HG03520 (cell line): Measurements from ENCODE around the gene C19orf47.

Source experiments
- ATAC-seq: cut with Tn5 transposase; IDR thresholded peaks from one replicate; pipeline ENCODE4 v1.9.1; 2021; ENCODE audit warnings: mild to moderate bottlenecking, moderate library complexity; ENCODE audit not compliant: unreplicated experiment

C19orf47 gene, protein sequence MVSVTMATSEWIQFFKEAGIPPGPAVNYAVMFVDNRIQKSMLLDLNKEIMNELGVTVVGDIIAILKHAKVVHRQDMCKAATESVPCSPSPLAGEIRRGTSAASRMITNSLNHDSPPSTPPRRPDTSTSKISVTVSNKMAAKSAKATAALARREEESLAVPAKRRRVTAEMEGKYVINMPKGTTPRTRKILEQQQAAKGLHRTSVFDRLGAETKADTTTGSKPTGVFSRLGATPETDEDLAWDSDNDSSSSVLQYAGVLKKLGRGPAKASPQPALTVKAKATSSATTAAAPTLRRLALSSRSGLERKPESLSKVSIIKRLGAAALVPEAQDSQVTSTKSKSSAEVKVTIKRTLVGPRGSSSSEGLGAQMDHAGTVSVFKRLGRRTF

GRCh38 chr19:40348125-40348913 lies at the start of gene C19orf47, which contains the start of gene PLD3:
Gene C19orf47, minus strand, starts transcription at chr19:40348397. Its CDS starts 6,540 bp downstream, at chr19:40341857.
Gene PLD3, plus strand, starts transcription at chr19:40348695. Its CDS starts 17,789 bp downstream, at chr19:40366484.
- peak; percentile 87 for ATAC-seq

- ATAC-seq, result no peak
These were observed 49.3 kb upstream of the C19orf47 start for GRCh38 chr19:40397568-40397906.

- ATAC-seq, result no peak
These were observed 48.8 kb upstream of the C19orf47 start for GRCh38 chr19:40396886-40397567.

DNA sequence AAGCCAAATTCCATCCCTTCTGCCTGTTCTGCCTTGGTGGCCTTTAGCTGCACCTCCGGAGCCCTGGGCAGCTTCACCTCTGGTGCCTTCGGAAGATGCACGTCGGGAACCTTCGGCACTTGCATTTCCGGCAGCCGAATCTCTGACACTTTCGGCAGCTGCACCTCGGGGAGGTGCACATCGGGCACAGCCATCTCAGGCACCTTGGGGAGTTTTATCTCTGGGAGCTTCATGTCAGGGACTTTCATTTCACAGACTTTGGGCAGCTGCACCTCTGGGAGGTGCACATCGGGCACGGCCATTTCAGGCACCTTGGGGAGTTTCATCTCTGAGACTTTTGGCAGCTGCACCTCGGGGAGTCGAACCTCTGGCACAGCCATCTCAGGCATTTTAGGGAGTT lies 47.8 kb upstream of the C19orf47 start:
- ATAC-seq, result no peak

DNA sequence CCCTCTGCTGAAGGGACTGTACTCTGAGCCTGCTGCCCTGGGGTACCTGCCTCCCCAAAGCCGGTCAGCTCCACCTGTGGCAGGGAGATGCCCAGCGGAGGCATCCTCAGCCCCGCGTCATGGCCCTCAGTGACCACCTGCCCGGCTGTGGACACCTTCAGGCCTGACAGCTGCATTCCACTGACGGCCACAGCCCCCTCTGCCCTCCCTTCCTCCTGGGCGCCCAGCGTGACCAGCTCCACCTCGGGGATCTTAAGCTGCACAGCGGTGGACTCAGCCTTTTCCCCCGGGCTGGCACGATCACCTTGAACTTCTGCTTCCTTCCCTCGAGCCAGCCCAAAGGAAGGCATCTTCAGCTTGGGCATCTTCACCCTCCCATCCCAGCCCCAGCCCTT lies 46.6 kb upstream of the C19orf47 start:
- ATAC-seq, result no peak

DNA sequence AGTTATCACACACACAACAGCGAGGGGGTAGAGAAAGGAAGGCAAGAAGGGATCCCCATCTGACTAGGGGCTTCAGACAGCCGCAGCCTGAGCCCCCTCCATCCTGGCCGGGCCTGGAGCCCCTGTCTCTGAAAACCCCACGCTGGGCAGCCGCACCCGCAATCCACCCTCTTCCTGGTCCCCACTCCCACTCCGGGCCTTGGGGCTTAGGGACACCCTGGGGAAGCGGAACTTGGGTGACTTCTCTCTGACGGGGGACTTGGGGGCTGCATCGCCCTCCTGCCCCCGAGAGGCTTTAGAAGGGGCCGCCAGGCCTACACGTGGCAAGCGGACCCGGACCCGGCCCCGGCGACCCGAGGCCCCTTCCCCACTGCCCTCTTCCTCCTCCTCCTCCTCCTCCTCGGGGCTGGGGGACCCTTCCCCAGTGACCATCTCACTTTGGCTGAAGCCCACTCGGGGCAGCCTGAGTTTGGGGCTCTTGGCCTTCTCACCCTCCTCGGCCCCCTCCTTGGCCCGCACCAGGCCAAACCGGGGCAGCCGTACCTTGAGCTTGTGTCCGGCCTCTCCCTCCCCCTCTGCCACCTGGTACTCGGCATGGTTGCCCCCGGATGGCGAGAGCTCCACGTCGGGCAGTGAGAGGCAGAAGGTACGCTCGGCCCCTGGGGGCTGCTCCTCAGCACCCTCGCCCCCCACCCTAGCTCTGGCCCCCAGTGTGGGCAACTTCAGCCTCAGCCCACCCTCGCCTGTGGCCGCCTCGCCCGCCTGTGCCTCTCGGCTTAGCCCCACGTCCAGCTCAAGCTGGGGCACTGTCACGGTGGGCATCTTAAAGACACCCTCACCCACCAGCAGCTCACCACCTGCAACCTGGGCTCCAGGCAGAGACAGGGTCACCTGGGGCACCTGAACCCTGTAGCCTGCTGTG lies 46.0 kb upstream of the C19orf47 start:
- no peak for ATAC-seq

GRCh38 chr19:40392894-40393517 lies 44.8 kb upstream of the C19orf47 start:
- ATAC-seq, result no peak

DNA sequence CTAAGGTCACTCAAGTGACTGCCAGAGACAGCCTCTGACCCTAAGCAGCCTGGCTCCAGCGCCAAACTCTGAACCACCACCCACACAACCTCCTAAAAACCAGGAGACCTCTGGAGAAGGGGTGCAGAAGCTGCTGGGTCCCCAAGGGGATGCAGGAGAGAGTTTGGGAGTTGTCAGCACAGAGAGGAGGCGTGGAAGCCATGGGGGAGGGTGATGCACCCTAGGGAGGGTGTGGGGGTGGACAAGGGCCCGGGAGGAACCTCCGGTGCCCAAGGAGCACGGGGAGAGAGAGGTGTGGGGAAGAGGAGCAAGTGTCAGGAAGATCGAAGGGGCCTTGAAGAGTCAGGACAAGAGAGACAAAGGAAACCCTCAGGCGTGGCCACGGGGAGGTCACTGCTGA lies 43.9 kb upstream of the C19orf47 start:
- ATAC-seq, result no peak

- ATAC-seq, result no peak
These were observed 42.0 kb upstream of the C19orf47 start, which contains the start of gene HIPK4 for GRCh38 chr19:40390084-40390742. Gene HIPK4, minus strand, starts transcription at chr19:40390181. Its CDS starts 279 bp downstream, at chr19:40389902.

DNA sequence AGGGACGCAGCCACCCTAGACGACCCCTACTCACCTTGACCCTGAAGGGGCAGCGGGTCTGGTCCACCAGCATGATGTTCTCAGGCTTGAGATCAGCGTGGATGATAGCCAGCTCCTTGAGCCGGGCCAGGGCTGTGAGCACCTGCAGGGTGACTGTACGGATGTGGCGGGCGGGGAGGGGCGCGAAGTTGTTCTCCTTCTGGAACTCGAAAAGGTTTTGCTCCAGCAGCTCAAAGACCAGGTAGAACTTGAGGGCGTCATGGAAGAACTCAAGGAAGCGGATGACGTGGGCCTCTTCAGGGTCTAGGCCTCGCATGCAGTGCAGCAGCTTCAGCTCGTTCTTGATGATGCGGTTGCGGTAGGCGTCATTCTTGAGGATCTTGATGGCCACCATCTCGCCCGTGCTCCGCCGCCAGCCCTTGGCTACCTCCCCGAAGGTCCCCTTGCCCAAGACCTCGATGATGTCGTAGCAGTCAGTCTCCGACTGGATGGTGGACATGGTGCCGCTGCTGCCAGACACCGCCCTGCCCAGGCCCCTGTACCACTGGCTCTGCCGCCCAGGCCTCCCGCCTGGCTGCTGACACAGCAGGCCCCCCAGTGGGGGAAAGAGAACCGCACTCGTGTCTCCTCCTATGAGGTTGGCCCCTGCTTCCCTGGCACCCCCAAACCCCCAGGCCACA lies 41.3 kb upstream of the C19orf47 start:
- ATAC-seq, result no peak

- ATAC-seq, result no peak
These were observed 40.3 kb upstream of the C19orf47 start for GRCh38 chr19:40388481-40388880.

GRCh38 chr19:40387155-40387554 lies 39.0 kb upstream of the C19orf47 start:
- no peak for ATAC-seq

DNA sequence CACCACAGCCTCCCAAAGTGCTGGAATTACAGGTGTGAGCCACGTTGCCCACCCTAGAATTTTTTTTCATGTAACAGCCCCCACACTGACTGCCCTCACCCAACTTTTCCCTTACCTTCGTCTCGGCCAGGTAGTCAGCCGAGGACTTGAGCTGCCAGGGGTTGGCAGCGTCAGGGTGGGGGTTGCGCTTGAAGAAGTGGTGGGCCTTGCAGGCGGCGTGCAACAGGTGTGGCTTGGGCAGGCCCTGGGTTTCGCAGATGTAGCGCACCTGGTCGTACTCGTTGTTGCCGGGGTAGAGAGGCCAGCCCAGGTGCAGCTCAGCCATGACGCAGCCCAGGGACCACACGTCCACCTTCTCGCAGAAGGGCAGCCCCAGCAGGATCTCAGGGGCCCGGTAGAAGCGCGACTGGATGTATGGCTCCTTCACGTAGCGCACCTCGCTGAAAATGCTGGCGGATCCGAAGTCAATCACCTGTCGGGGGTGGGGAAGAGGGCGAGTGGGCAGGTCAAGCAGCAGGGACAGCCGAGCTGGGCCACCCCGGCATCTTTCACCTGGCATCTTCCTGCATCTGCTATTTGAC lies 35.6 kb upstream of the C19orf47 start:
- ATAC-seq, result no peak

DNA sequence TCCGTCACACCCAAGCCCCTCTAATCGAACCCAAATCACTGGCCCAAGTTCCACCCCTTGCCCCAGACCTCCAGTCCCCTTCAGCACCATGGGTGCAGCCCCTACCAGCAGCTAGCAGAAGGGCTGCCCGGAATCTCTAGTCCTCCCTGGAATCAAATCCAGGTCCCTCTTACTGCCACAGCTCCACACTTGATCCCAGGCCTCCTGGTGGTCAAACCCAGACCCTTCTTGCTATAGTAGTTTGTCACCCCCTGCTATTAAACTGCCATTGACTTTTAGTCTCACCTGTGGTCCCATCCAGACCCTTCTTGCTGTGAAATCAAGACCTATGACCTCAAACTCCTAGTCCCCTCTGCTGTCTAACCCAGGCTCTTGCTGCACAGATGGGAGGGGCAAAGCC lies 33.1 kb upstream of the C19orf47 start:
- ATAC-seq, result no peak

DNA sequence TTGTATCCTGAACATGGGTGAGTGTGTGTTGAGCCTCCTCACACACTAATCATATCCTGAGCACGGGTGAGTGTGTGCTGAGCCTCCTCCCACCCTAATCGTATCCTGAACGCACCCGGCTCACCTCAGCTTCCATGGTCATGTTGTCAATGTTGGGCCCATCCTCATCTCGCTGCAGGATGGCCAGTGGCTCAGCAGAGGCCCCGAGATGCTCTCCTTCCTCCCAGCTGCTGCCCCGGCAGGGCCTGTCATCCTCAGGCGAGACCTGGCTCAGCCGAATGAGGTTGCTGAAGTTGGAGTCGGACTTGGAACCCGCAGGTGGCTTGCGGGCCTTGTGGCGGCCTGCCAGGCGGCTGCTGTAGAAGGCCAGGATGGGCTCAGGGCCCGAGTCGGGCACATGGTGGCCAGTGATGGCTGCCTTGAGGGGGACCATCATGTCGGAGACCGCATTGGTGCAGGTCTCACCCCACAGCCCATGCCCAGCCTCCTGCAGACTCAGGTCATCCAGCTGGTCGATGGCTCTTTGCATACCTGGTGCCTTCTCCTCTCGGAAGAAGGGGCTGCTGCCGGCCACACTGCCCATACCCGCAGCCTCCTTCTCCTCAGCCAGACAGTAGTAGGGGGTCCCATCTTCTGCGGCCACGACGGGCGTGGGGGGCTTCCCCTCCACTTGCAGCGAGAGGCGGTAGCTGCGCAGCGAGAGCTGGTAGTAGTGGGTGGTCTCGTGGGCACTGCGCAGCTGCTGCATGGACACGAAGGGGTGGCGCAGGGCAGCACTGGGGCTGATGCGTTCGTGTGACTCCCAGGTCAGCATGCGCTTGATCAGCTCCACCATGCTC lies 32.2 kb upstream of the C19orf47 start:
- ATAC-seq, result no peak

- no peak for ATAC-seq
These were observed 31.4 kb upstream of the C19orf47 start for GRCh38 chr19:40379446-40380198.

GRCh38 chr19:40378509-40378908 lies 30.3 kb upstream of the C19orf47 start:
- no peak for ATAC-seq
